HEK293T (cell line): ENCODE measurements around the gene RHEX.

ENCODE experiments used
- BHLHE40 ChIP-seq: fragments of 450-650 bp; IDR thresholded peaks from 2 replicates; pipeline ENCODE4 v1.6.1; 2016; ENCODE audit warnings: mild to moderate bottlenecking, moderate library complexity, borderline replicate concordance
- L3MBTL2 ChIP-seq: fragments of 450-650 bp; conservative IDR thresholded peaks from 2 replicates; pipeline ENCODE4 v1.6.1; 2016; ENCODE audit warnings: mild to moderate bottlenecking
- SP1 ChIP-seq: fragments of 450-650 bp; IDR thresholded peaks from 2 replicates; pipeline ENCODE4 v1.6.1; 2017
- ZNF384 ChIP-seq: fragments of 450-650 bp; IDR thresholded peaks from 2 replicates; pipeline ENCODE4 v1.6.1; 2016
- TF ChIP-seq, protein P1 (sequence below): fragments of 450-650 bp; IDR thresholded peaks from 2 replicates; pipeline ENCODE4 v1.6.1; 2016

DNA sequence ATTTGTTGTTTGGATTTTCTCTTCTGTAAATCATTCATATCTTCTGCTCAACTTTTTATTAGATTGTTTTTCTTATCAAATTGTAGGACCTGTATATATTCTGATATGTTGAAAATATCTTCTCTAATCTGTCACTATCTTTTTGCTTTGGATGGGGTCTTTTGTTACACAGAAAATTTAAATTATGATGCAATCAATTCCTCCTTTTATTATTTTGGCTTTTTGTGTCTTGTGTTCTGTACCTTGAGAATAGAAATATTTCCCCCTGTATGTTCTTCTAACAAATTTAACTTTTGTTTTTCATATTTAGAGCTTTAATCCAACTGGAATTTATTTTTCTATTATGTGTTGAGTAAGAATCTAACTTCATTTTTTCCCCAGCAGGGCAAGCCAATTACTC is 67.4 kb downstream of the RHEX start:
- TF ChIP-seq ZNF384 (no peak), SP1 (no peak), BHLHE40 (no peak), L3MBTL2 (no peak)
- TF ChIP-seq, protein P1, sequence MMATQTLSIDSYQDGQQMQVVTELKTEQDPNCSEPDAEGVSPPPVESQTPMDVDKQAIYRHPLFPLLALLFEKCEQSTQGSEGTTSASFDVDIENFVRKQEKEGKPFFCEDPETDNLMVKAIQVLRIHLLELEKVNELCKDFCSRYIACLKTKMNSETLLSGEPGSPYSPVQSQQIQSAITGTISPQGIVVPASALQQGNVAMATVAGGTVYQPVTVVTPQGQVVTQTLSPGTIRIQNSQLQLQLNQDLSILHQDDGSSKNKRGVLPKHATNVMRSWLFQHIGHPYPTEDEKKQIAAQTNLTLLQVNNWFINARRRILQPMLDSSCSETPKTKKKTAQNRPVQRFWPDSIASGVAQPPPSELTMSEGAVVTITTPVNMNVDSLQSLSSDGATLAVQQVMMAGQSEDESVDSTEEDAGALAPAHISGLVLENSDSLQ: no peak
